SK-N-MC (cell line): ENCODE measurements around the gene ZNF296.

ENCODE experiments used
- EZH2 ChIP-seq: fragments of 200-600 bp; sonication (generic); IDR thresholded peaks from one replicate; pipeline ENCODE4 v1.6.1; 2017; ENCODE audit warnings: antibody characterized with exemption
- FOXP2 ChIP-seq: optimal IDR thresholded peaks from 2 replicates; pipeline ENCODE3; 2011; ENCODE audit warnings: mild to moderate bottlenecking, moderate library complexity; ENCODE audit not compliant: insufficient read depth; ENCODE audit errors: extremely low read length, control extremely low read depth
- POLR2AphosphoS5 ChIP-seq: IDR thresholded peaks from 2 replicates; pipeline ENCODE4 v1.6.1; 2012; ENCODE audit warnings: mild to moderate bottlenecking, low read depth, low read length, borderline replicate concordance

DNA sequence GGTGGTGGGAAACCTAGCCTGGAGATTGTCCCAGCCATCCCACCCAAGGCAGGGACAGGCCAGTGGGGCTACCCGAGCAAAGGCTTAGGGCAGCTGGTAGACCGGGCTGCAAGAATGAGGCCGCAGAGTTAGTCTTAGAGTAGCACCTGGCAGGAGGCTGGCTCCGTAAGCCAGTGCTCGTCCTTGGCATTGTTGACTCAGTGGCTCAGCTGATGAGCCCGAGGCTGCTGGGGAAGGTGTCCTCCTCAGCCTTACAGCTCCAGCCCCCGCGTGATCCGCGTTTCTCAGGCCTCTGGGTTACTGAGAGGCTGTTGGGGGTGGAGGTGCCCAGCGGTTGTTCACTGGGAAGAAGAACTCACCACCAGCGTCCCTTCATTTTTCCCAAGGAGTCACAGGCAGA, 41.4 kb upstream of the ZNF296 start:
- TF ChIP-seq POLR2AphosphoS5 (no peak), EZH2 (no peak), FOXP2 (no peak)
